Measurements from ENCODE around the gene PTGS1. TPM values are rescaled to one million over a fixed set of nuclear protein-coding genes. Genes with fewer than 3 reads are reported as not detected.

PTGS1 gene
- polyA plus RNA-seq, 1 donor: 9.2 TPM

GRCh38 chr9:122346478-122347347 lies 24.1 kb upstream of the PTGS1 start:
- no peaks in the 10 kb centered on the region for H3K9me3 ChIP-seq (ENCODE audit: control insufficient read depth, low read depth, low read length)
- peak; percentile 23 to 63 for DNase-seq
- H3K27me3 ChIP-seq (ENCODE audit: control insufficient read depth, insufficient read depth, low read length): peaks cover 30% of the 10 kb centered on the region
- no CpG with 5 or more reads among the region's 90 CpGs for WGBS (ENCODE audit: insufficient coverage, low lambda C conversion rate)
- H3K36me3 ChIP-seq (ENCODE audit: control insufficient read depth, insufficient read depth, low read length): no peaks in the 10 kb centered on the region
- H3K4me1 ChIP-seq (ENCODE audit: control insufficient read depth, insufficient read depth, low read length): peaks cover 11% of the 10 kb centered on the region
- H3K4me3 ChIP-seq (ENCODE audit: low read length): peak overlapping the region; percentile 38
- no peak overlapping the region for H3K27ac ChIP-seq (ENCODE audit: low read length)

DNA sequence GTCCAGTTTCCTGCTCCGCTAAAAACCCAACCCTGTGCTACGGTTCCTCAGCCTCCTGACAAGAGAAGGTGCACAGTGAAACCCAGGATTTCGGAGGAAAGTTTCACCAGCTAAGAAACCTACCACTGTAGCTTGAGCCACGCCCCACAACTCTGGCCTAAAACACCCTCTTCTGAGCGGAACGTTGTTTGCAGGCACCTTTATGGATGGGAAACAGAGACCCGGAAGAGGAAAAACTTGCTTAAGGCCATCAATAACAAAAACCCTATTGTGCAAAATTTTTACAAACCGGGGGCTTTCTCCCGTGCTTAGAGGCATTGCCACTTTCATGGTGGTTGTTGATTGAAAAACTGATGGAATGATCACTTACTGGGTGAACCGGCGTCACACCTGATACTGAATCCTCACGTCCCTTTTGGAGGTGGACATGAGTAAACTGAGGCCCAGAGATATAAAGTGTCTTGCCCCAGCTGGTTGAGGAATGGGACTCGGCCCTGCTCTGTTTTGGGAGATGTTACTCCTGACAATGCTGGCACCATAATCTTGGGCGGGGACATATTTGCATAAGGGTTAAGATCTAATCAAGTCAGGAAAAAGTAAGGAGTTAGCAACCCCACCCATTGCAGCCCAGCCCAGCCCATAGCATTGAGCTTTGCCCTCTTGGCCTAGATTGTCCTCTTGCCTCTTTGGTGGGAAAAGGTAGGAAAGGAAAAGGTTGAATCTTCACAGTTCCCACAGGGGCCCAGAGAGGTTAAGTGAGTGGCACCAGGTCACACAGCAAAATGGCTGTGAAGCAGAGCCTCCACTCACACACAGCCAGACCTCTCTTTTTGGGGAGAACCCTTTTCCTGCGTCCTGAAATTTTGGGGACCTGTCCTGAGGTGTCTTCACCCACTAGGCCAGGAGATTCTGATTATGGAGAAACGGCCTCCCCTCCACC lies 23.2 kb upstream of the PTGS1 start:
- Histone ChIP-seq H3K27ac (ENCODE audit: low read length) (no peak overlapping the region), H3K36me3 (ENCODE audit: control insufficient read depth, insufficient read depth, low read length) (no peaks in the 10 kb centered on the region), H3K4me3 (ENCODE audit: low read length) (peak overlapping the region; percentile 38), H3K9me3 (ENCODE audit: control insufficient read depth, low read depth, low read length) (no peaks in the 10 kb centered on the region), H3K4me1 (ENCODE audit: control insufficient read depth, insufficient read depth, low read length) (peaks cover 11% of the 10 kb centered on the region), H3K27me3 (ENCODE audit: control insufficient read depth, insufficient read depth, low read length) (peaks cover 28% of the 10 kb centered on the region)
- peak in 1 of 2 donors; percentile 48 for DNase-seq
- WGBS (ENCODE audit: insufficient coverage, low lambda C conversion rate): no CpG with 5 or more reads among the region's 16 CpGs

- DNase-seq: no peak
- H3K4me1 ChIP-seq (ENCODE audit: control insufficient read depth, insufficient read depth, low read length): peaks cover 11% of the 10 kb centered on the region
- no peak overlapping the region for H3K27ac ChIP-seq (ENCODE audit: low read length)
- WGBS (ENCODE audit: insufficient coverage, low lambda C conversion rate): no CpG with 5 or more reads among the region's 12 CpGs
- no peaks in the 10 kb centered on the region for H3K9me3 ChIP-seq (ENCODE audit: control insufficient read depth, low read depth, low read length)
- H3K36me3 ChIP-seq (ENCODE audit: control insufficient read depth, insufficient read depth, low read length): no peaks in the 10 kb centered on the region
- no peak overlapping the region for H3K4me3 ChIP-seq (ENCODE audit: low read length)
- H3K27me3 ChIP-seq (ENCODE audit: control insufficient read depth, insufficient read depth, low read length): peaks cover 28% of the 10 kb centered on the region
Observed at GRCh38 chr9:122348288-122348777, 22.5 kb upstream of the PTGS1 start.

GRCh38 chr9:122348791-122349190 lies 22.0 kb upstream of the PTGS1 start:
- H3K27ac ChIP-seq (ENCODE audit: low read length): no peak overlapping the region
- H3K36me3 ChIP-seq (ENCODE audit: control insufficient read depth, insufficient read depth, low read length): no peaks in the 10 kb centered on the region
- WGBS (ENCODE audit: insufficient coverage, low lambda C conversion rate): no CpG with 5 or more reads among the region's 2 CpGs
- peaks cover 11% of the 10 kb centered on the region for H3K4me1 ChIP-seq (ENCODE audit: control insufficient read depth, insufficient read depth, low read length)
- H3K4me3 ChIP-seq (ENCODE audit: low read length): no peak overlapping the region
- H3K9me3 ChIP-seq (ENCODE audit: control insufficient read depth, low read depth, low read length): no peaks in the 10 kb centered on the region
- DNase-seq: no peak
- peaks cover 28% of the 10 kb centered on the region for H3K27me3 ChIP-seq (ENCODE audit: control insufficient read depth, insufficient read depth, low read length)

DNA sequence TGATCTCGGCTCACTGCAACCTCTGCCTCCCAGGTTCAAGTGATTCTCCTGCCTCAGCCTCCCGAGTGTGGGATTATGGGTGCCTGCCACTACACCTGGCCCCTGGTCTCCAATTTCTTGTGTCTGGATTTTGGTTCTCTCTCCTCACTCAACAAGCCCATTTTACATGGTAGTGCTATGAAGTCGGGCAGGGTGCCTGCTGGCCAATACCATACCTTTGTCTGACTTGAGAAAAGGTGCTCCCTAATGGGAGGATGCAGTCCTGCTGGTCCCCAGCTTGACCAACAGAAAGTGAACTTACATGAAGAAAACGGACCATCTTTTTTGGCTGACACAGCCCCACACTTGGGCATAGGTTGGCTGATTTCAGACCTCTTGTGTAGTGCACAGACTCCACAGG lies 21.6 kb upstream of the PTGS1 start:
- H3K36me3 ChIP-seq (ENCODE audit: control insufficient read depth, insufficient read depth, low read length): no peaks in the 10 kb centered on the region
- DNase-seq: no peak
- H3K27me3 ChIP-seq (ENCODE audit: control insufficient read depth, insufficient read depth, low read length): peaks cover 28% of the 10 kb centered on the region
- WGBS (ENCODE audit: insufficient coverage, low lambda C conversion rate): no CpG with 5 or more reads among the region's 4 CpGs
- no peak overlapping the region for H3K4me3 ChIP-seq (ENCODE audit: low read length)
- peaks cover 11% of the 10 kb centered on the region for H3K4me1 ChIP-seq (ENCODE audit: control insufficient read depth, insufficient read depth, low read length)
- no peaks in the 10 kb centered on the region for H3K9me3 ChIP-seq (ENCODE audit: control insufficient read depth, low read depth, low read length)
- H3K27ac ChIP-seq (ENCODE audit: low read length): no peak overlapping the region

GRCh38 chr9:122350577-122351355 lies 20.1 kb upstream of the PTGS1 start:
- H3K27ac ChIP-seq (ENCODE audit: low read length): no peak overlapping the region
- no peaks in the 10 kb centered on the region for H3K9me3 ChIP-seq (ENCODE audit: control insufficient read depth, low read depth, low read length)
- peak; percentile 54 to 66 for DNase-seq
- H3K27me3 ChIP-seq (ENCODE audit: control insufficient read depth, insufficient read depth, low read length): peaks cover 24% of the 10 kb centered on the region
- peaks cover 11% of the 10 kb centered on the region for H3K4me1 ChIP-seq (ENCODE audit: control insufficient read depth, insufficient read depth, low read length)
- WGBS (ENCODE audit: insufficient coverage, low lambda C conversion rate): 20% methylated on average over 2 of the region's 11 CpGs
- no peaks in the 10 kb centered on the region for H3K36me3 ChIP-seq (ENCODE audit: control insufficient read depth, insufficient read depth, low read length)
- H3K4me3 ChIP-seq (ENCODE audit: low read length): no peak overlapping the region

- Histone ChIP-seq H3K4me1 (ENCODE audit: control insufficient read depth, insufficient read depth, low read length) (no peaks in the 10 kb centered on the region), H3K27me3 (ENCODE audit: control insufficient read depth, insufficient read depth, low read length) (no peaks in the 10 kb centered on the region), H3K9me3 (ENCODE audit: control insufficient read depth, low read depth, low read length) (no peaks in the 10 kb centered on the region), H3K27ac (ENCODE audit: low read length) (no peak overlapping the region), H3K4me3 (ENCODE audit: low read length) (no peak overlapping the region), H3K36me3 (ENCODE audit: control insufficient read depth, insufficient read depth, low read length) (no peaks in the 10 kb centered on the region)
- DNase-seq: no peak
- WGBS (ENCODE audit: insufficient coverage, low lambda C conversion rate): 67% methylated on average over 1 of the region's 8 CpGs
Observed at GRCh38 chr9:122354536-122355199, 16.2 kb upstream of the PTGS1 start.

DNA sequence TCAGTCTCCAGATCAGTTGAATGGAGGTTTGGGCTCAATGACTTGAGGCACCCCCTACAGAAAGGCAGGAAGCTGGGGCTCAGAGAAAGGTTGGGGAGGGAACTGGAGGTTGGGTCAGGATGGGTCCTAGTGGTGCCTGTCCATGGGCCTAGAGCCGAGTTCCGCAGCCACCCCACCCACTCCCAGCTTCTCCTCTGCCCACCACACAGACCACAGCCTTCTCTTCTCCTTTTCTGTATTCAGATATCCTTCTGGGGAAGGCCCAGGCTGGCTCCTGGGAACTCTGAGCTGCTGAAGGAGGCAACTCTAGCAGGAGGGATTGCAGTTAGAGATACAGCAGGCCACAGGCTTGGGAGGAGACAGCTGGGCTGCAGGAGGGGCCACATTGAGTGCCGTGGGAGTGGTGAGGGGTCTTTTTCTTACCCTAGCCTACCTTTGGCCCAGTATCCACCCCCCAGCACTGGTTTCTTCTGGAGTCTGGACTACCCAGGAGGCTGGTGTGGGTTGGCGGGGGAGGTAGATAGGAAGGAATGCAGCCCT lies 15.4 kb upstream of the PTGS1 start:
- Histone ChIP-seq H3K4me1 (ENCODE audit: control insufficient read depth, insufficient read depth, low read length) (no peaks in the 10 kb centered on the region), H3K36me3 (ENCODE audit: control insufficient read depth, insufficient read depth, low read length) (no peaks in the 10 kb centered on the region), H3K27ac (ENCODE audit: low read length) (no peak overlapping the region), H3K9me3 (ENCODE audit: control insufficient read depth, low read depth, low read length) (no peaks in the 10 kb centered on the region), H3K27me3 (ENCODE audit: control insufficient read depth, insufficient read depth, low read length) (no peaks in the 10 kb centered on the region), H3K4me3 (ENCODE audit: low read length) (no peak overlapping the region)
- no peak for DNase-seq
- no CpG with 5 or more reads among the region's 4 CpGs for WGBS (ENCODE audit: insufficient coverage, low lambda C conversion rate)

GRCh38 chr9:122356627-122357026 lies 14.2 kb upstream of the PTGS1 start:
- no CpG with 5 or more reads among the region's 2 CpGs for WGBS (ENCODE audit: insufficient coverage, low lambda C conversion rate)
- Histone ChIP-seq H3K9me3 (ENCODE audit: control insufficient read depth, low read depth, low read length) (no peaks in the 10 kb centered on the region), H3K4me1 (ENCODE audit: control insufficient read depth, insufficient read depth, low read length) (no peaks in the 10 kb centered on the region), H3K27me3 (ENCODE audit: control insufficient read depth, insufficient read depth, low read length) (no peaks in the 10 kb centered on the region), H3K4me3 (ENCODE audit: low read length) (no peak overlapping the region), H3K36me3 (ENCODE audit: control insufficient read depth, insufficient read depth, low read length) (no peaks in the 10 kb centered on the region), H3K27ac (ENCODE audit: low read length) (no peak overlapping the region)
- no peak for DNase-seq
